ENCODE measurements around the gene HIGD1C.

- no peak for TF ChIP-seq POLR2A (IDR thresholded peaks at IDR 0.05)
- TF ChIP-seq, protein P1, sequence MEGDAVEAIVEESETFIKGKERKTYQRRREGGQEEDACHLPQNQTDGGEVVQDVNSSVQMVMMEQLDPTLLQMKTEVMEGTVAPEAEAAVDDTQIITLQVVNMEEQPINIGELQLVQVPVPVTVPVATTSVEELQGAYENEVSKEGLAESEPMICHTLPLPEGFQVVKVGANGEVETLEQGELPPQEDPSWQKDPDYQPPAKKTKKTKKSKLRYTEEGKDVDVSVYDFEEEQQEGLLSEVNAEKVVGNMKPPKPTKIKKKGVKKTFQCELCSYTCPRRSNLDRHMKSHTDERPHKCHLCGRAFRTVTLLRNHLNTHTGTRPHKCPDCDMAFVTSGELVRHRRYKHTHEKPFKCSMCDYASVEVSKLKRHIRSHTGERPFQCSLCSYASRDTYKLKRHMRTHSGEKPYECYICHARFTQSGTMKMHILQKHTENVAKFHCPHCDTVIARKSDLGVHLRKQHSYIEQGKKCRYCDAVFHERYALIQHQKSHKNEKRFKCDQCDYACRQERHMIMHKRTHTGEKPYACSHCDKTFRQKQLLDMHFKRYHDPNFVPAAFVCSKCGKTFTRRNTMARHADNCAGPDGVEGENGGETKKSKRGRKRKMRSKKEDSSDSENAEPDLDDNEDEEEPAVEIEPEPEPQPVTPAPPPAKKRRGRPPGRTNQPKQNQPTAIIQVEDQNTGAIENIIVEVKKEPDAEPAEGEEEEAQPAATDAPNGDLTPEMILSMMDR (IDR thresholded peaks at IDR 0.05): no peak
- no peak for TF ChIP-seq POLR2AphosphoS5 (IDR thresholded peaks at IDR 0.05)
These were observed 33.6 kb upstream of the HIGD1C start for GRCh38 chr12:50918584-50919316.
